Lower leg skin (tissue), 4 donors: ENCODE results near the gene CDH13. TPM values are rescaled to one million over a fixed set of nuclear protein-coding genes. Genes with fewer than 3 reads are reported as not detected.

ENCODE experiments used
- DNase-seq, 2 donors: peaks; one replicate each; pipeline ENCODE4 v3.0.0-alpha.2; 2019; ENCODE audit warnings: low spot score in 2 of 2
- H3K4me3 ChIP-seq: fragments of 200-600 bp; sonication (generic); 2 replicates; pipeline ENCODE4 v1.5.1; 2017; ENCODE audit warnings: mild to moderate bottlenecking, low read depth; ENCODE audit not compliant: poor library complexity, severe bottlenecking
- POLR2A ChIP-seq, 2 donors: fragments of 450-650 bp; IDR thresholded peaks; one replicate each; pipeline ENCODE4 v1.6.1; 2016 to 2017; ENCODE audit warnings: antibody characterized with exemption in 2 of 2, mild to moderate bottlenecking in 1 of 2, moderate library complexity in 1 of 2
- WGBS, 2 donors: methylation state at CpG; one replicate each; pipeline ENCODE4 v1.1.5; 2018; 5-methylcytosine and 5-hydroxymethylcytosine counted together
- intact Hi-C: fragments of 100-400 bp; cut with DNase I; formaldehyde crosslinking; loops from one replicate; pipeline ENCODE4 v1.15.0; 2023; ENCODE audit warnings: low total_unique reads
- total RNA-seq, 4 donors: library from RNA; depleted of rRNA; stranded (reverse); fragments of >200 nt; gene quantifications; one replicate each; pipeline ENCODE4 v1.1.0, GENCODE V29; 2016
- TF ChIP-seq, protein P1 (sequence below), 3 donors: fragments of 450-650 bp; IDR thresholded peaks; one replicate each; pipeline ENCODE4 v1.5.1; 2016; ENCODE audit warnings: antibody characterized with exemption in 3 of 3, mild to moderate bottlenecking in 3 of 3, moderate library complexity in 2 of 3

CDH13 gene
- total RNA-seq, 4 donors from 2014 or later: 102 to 246 (median 155) TPM

- no peak overlapping the region for H3K4me3 ChIP-seq
- intact Hi-C loops: no loop called here
- WGBS, 2 donors: 50 to 53% methylated on average over 1 of the region's 1 CpG
- no peak for DNase-seq
- TF ChIP-seq POLR2A (IDR thresholded peaks at IDR 0.05): no peak
- TF ChIP-seq, protein P1, sequence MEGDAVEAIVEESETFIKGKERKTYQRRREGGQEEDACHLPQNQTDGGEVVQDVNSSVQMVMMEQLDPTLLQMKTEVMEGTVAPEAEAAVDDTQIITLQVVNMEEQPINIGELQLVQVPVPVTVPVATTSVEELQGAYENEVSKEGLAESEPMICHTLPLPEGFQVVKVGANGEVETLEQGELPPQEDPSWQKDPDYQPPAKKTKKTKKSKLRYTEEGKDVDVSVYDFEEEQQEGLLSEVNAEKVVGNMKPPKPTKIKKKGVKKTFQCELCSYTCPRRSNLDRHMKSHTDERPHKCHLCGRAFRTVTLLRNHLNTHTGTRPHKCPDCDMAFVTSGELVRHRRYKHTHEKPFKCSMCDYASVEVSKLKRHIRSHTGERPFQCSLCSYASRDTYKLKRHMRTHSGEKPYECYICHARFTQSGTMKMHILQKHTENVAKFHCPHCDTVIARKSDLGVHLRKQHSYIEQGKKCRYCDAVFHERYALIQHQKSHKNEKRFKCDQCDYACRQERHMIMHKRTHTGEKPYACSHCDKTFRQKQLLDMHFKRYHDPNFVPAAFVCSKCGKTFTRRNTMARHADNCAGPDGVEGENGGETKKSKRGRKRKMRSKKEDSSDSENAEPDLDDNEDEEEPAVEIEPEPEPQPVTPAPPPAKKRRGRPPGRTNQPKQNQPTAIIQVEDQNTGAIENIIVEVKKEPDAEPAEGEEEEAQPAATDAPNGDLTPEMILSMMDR (IDR thresholded peaks at IDR 0.05): no peak
These were observed 678.3 kb downstream of the CDH13 start for GRCh38 chr16:83305092-83305491.

- intact Hi-C loops: no loop called here
- 61 to 63% methylated on average over 5 of the region's 5 CpGs for WGBS, 2 donors
- TF ChIP-seq POLR2A (IDR thresholded peaks at IDR 0.05): no peak
- TF ChIP-seq, protein P1 (IDR thresholded peaks at IDR 0.05): no peak
- no peak for DNase-seq
- no peak overlapping the region for H3K4me3 ChIP-seq
These were observed 680.3 kb downstream of the CDH13 start for GRCh38 chr16:83306961-83307593.

- no peak overlapping the region for H3K4me3 ChIP-seq
- no peak for DNase-seq
- TF ChIP-seq, protein P1 (IDR thresholded peaks at IDR 0.05): no peak
- no peak for TF ChIP-seq POLR2A (IDR thresholded peaks at IDR 0.05)
- intact Hi-C loops: no loop called here
- WGBS, 2 donors: 91% methylated on average over 6 of the region's 6 CpGs
These were observed 680.8 kb downstream of the CDH13 start for GRCh38 chr16:83307594-83307992.

- no peak for DNase-seq
- intact Hi-C loops: no loop called here
- H3K4me3 ChIP-seq: no peak overlapping the region
- WGBS, 2 donors: 50 to 70% methylated on average over 3 of the region's 3 CpGs
- TF ChIP-seq, protein P1 (IDR thresholded peaks at IDR 0.05): no peak
- no peak for TF ChIP-seq POLR2A (IDR thresholded peaks at IDR 0.05)
These were observed 681.6 kb downstream of the CDH13 start for GRCh38 chr16:83308414-83308813.

- TF ChIP-seq, protein P1 (IDR thresholded peaks at IDR 0.05): no peak
- TF ChIP-seq POLR2A (IDR thresholded peaks at IDR 0.05): no peak
- no peak for DNase-seq
- intact Hi-C loops: no loop called here
- WGBS, 2 donors: 73 to 79% methylated on average over 2 of the region's 2 CpGs
- no peak overlapping the region for H3K4me3 ChIP-seq
These were observed 684.0 kb downstream of the CDH13 start for GRCh38 chr16:83310816-83311215.
